D721Med (cell line): ENCODE results near the gene CUEDC1.

ENCODE experiments used
- DNase-seq: peaks from one replicate; pipeline ENCODE4 v3.0.0; 2011; ENCODE audit warnings: low spot score; ENCODE audit not compliant: insufficient read length
- FAIRE-seq: peaks from 2 replicates; lab custom pipeline; 2011; peaks lifted over from hg19 to GRCh38; lab: Jason Lieb, UNC
- TF ChIP-seq, protein P1 (sequence below): IDR thresholded peaks from 2 replicates; pipeline ENCODE4 v1.5.1; 2012; ENCODE audit warnings: mild to moderate bottlenecking, control low read depth; ENCODE audit not compliant: insufficient read depth; ENCODE audit errors: missing control alignments

The CUEDC1 gene

GRCh38 chr17:57918017-57918895 is 37.0 kb downstream of the CUEDC1 start:
- DNase-seq (no peak), FAIRE-seq (no peak)
- TF ChIP-seq, protein P1, sequence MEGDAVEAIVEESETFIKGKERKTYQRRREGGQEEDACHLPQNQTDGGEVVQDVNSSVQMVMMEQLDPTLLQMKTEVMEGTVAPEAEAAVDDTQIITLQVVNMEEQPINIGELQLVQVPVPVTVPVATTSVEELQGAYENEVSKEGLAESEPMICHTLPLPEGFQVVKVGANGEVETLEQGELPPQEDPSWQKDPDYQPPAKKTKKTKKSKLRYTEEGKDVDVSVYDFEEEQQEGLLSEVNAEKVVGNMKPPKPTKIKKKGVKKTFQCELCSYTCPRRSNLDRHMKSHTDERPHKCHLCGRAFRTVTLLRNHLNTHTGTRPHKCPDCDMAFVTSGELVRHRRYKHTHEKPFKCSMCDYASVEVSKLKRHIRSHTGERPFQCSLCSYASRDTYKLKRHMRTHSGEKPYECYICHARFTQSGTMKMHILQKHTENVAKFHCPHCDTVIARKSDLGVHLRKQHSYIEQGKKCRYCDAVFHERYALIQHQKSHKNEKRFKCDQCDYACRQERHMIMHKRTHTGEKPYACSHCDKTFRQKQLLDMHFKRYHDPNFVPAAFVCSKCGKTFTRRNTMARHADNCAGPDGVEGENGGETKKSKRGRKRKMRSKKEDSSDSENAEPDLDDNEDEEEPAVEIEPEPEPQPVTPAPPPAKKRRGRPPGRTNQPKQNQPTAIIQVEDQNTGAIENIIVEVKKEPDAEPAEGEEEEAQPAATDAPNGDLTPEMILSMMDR = no peak

GRCh38 chr17:57916925-57917858 is 38.0 kb downstream of the CUEDC1 start:
- FAIRE-seq (no peak), DNase-seq (no peak)
- TF ChIP-seq, protein P1 = peak; percentile 28

DNA sequence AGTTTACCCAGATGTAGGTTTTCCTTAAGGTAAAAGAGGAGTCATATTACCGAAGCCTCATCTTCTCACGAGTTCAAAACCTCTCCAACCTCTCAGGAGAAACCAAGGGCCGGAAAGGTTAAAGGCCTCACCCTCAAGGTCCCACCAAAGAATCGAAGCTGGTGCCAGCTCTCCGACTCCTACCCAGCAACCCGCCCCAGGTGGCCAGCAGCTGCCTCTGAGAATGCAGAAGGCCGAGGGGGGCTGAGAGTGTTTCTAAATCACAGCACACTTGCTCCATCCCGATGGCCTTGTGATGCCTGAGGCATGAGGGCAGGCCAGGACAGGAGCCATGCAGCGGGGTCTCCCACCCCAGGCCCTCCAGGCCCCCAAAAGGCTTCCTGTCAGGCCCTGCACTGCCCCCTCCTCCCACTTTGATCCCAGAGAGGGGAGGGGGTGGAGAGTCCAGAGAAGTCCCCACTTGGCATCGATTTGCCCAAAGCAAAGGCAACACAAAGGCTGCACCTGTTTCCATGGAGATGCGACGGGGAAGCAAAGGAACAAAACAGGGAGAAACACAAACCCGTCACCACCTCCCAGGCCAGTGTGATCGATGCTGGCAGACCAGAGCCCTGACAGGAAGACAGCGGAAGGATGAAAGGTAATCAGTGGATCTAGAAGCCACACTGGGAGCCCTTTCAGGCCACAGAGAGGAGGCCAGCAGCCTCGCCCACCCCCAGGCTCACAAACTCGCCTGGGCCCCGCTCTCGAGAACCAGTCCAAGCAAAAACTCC is 39.0 kb downstream of the CUEDC1 start:
- FAIRE-seq (no peak), DNase-seq (no peak)
- TF ChIP-seq, protein P1 = no peak

DNA sequence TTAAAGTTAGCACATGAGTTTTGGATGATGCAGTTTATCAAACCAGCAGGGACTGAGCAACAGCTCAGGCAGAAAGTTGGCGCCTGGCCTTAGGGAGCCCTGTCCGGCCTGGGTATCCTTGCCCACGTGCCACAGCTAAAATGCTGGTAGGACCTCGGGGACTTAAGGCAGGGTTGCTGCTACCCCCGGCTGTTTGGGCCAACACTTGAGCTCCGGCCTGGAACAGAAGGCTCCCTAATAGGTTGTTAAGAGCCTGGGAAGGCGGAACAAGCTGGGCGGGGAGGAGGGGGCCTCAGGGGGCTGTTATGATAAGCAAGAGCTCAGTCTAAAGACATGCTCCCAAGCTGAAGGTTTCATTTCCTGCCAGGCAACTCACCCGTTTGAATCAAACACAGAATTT is 39.7 kb downstream of the CUEDC1 start:
- DNase-seq (no peak), FAIRE-seq (no peak)
- TF ChIP-seq, protein P1 = no peak

DNA sequence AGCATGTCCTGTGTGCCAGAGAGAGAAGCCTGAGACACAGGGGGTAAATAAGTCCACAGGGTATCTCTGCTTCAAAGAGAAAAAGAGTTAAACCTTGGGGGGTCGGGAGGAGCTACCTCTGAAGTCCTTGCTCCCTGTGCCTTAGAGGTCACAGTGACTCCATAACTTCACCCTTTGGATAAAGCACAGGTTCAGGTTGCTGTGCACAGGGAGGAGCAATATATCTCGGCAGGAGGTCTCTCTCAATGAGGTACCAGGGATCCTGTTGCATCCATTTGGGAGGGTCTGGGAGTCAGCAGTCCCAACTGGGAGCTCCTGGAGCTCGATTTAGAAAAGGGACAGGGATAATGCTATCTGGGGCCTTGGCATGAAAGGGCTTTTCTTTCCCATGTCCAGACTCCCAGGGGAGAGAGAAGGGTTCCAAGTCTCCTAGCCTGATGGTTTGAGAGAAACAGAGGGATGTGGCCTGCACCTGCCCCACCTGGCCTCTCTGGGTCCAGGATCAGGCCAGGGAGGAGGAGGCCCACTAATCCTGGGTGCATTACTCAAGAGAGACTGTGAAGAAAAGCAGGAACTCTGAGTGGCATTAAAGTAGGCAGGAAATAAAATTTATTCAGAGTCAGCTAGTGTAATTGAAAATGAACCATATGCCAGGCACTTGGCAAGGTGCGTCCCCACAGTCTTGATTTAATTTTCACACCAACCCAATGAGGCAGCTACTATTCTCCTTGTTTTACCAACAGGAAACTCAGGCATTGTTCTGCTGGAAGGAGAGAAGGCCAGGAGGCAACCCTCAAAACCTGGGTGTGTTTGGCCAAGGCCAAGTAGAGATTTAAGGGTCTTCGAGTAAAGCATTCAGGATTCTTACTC is 40.7 kb downstream of the CUEDC1 start:
- FAIRE-seq (no peak), DNase-seq (no peak)
- TF ChIP-seq, protein P1 = no peak
